ENCODE measurements around the gene MPP7. TPM values are rescaled to one million over a fixed set of nuclear protein-coding genes. Genes with fewer than 3 reads are reported as not detected.
A peak's percentile ranks its signal among the peaks of the same experiment; 100 is the strongest.
"Not testable (repeated sequence)": the region's sequence is repeated elsewhere in the genome, so short reads cannot be mapped to it uniquely, and the experiment has no call there.

MPP7 gene
- total RNA-seq (2014; rRNA removed), result 2.3 and 3.2 TPM in 2 replicates
- 3.1 TPM for polyA plus RNA-seq (2012)

DNA sequence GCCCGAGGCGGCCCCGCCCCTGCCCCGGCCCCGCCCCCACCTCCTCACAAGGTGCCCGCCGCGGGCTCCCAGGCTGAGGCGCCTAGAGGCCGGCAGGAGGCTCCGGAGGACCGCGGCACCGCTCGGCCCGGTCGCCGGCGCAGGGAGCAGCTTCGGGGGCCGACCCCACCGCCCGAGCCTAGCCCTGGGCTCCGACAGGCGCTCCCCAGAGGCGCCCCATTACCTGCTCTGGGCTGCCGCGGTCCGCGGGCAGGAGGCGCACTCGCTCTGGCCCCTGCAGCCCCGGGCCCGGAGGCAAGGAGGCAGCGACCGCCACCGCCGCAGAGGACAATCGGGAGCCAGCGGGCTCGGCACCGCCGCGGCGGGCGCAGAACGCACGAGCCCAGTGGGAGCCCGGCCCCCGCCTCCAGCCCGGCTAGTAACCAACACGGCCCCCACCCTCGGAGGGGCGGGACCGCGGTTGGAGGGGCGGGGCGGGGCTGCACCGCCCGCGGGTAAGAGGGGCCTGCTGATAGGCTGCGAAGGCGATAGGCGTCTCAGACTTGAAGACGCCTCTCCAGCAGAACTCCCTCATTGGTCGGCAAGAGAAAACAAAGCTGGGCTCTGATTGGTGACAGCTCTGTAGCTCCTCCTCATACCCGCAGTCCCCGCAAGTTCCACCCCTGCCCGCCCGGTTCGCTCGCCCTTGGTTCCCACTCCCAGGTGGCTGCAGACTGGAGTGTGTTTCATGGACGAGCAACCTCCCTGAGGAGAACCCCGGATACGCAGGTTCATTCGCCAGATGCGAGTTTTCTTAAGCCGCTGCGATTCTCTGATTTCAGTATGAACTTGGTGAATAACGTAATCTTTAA, at the start of gene MPP7:
TSS of gene MPP7 (minus strand) at position 427 of the 851 bp plus-strand sequence. CDS start 64,460 bp downstream, outside the sequence.
- peak; percentile 96 for DNase-seq (ENCODE audit: low read depth)

- DNase-seq (ENCODE audit: low read depth), result no peak
Measured at GRCh38 chr10:28349892-28350291, 47.0 kb upstream of the MPP7 start.

GRCh38 chr10:28343987-28344895, 41.4 kb upstream of the MPP7 start:
- no peak for DNase-seq (ENCODE audit: low read depth)

GRCh38 chr10:28343252-28343651, 40.4 kb upstream of the MPP7 start:
- DNase-seq (ENCODE audit: low read depth), result no peak

GRCh38 chr10:28341679-28342078, 38.8 kb upstream of the MPP7 start:
- DNase-seq (ENCODE audit: low read depth), result not testable (repeated sequence)

GRCh38 chr10:28332726-28333125, 29.9 kb upstream of the MPP7 start:
- DNase-seq (ENCODE audit: low read depth), result no peak

DNA sequence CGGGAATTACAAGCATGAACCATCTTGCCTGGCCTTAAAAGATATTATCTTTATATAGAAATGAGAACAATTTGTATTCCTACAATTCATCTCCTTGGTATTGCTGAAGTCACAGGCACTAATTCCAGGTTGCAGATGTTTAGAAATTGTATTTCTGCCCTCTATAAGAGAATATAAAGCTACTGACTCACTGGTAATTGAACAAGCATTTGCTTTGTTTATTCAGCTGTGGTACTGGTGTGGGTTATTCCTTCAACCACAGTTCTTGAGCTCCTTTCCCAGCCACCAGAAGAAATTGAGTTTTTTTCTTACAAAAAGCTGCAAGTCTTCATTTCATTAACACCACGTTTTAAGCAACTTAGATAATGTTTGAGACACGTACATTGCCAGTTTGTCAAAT, 29.0 kb upstream of the MPP7 start:
- peak; percentile 97 for DNase-seq (ENCODE audit: low read depth)

DNA sequence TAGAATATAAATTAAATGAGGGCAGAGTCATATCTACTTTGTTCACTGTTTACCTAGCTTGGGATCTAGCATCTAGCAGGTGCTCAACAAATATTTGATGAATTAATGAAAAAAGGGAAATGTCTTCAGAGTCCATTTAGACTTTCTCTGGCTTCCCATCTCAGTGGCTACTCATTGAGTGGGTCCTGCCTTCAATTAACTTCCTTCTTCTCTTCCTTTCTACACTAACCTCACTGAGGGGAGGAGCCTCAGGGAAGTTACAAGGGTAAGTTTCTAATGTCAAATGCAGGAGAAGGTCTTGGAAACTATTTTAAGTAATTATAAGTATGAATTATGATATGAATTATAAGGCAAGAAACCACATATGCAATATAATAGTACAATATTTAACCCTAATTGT, 28.2 kb upstream of the MPP7 start:
- DNase-seq (ENCODE audit: low read depth), result no peak

DNA sequence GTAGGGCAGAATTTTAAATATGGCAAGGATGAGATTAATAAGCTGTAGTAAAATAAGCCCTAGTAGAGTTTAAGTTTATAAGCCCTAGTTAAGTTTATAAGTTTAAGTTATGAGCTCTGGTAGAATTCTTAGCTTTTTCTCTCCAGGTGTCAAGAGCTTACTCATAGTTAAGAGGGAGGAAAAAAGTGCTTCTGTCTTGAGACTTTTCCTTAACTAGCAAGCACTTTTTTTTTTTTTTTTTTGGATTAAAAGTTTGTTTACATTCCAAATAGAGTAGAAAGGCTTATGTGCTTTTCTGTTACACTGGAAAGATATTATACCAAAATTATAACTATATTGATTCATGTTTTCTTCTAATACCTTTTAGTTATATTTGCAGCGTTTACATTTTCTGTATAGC, 25.5 kb upstream of the MPP7 start:
- DNase-seq (ENCODE audit: low read depth), result no peak

- DNase-seq (ENCODE audit: low read depth), result peak; percentile 87
Measured at GRCh38 chr10:28327491-28327880, 24.6 kb upstream of the MPP7 start.

GRCh38 chr10:28326516-28327490, 23.9 kb upstream of the MPP7 start:
- peak; percentile 88 for DNase-seq (ENCODE audit: low read depth)

DNA sequence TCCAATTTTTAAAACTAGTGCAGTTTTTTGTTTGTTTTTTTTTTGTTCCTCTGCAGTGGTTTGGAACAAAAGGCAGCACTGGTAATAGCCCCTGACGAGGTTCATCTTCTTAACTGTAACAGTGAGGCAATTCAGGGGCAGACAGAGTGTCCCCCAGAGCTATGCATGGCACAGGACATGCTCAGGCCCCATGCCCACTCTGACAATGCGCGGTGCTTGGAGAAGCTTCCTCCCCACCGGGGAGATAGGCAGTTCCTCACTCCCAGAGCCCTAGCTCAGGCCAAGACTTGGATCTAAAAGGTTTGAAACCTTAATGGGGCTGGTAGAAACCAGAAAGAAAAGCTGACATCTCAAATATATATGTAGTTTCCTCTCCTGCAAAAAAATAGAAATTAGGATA, 17.9 kb upstream of the MPP7 start:
- no peak for DNase-seq (ENCODE audit: low read depth)

DNA sequence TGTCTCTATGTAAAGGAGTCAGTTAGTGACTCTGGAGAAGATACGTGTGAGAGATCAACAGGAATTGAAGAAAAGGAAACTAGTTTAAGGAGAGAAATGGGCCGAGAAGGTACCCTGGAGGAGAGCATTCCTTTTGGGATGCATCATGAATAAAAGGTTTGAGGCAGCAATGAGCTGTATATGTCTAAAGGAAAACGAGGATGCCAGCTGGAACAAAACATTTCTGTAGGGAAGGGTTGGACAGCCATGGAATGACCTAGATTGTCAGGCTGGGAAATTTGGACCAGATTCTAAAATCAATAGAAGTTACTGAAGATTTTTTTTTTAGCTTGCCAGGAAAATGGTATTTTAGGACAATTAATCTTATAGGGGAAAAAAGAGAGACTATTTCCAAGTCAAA, 17.2 kb upstream of the MPP7 start:
- DNase-seq (ENCODE audit: low read depth), result no peak

GRCh38 chr10:28319061-28319460, 16.2 kb upstream of the MPP7 start:
- not testable (repeated sequence) for DNase-seq (ENCODE audit: low read depth)

GRCh38 chr10:28318626-28319025, 15.8 kb upstream of the MPP7 start:
- DNase-seq (ENCODE audit: low read depth), result no peak

DNA sequence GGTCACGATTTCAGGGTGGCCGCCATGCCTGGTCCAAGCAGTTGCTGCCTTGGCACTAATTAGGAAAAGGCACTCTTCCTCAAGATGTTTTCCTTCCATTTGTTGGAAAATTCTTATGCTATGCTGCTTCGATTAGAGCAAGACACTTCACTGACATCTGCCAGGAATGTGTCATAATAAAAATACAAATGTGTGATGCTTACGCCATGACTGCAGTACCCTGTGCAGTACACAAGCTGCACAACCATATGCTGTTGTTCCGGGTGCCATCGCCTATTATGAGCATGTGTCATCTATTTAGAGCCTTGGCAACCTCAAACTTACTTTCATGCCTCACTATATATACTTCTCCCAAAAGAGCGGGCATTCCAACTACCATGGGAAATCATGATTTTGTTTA, 14.9 kb upstream of the MPP7 start:
- DNase-seq (ENCODE audit: low read depth), result peak; percentile 68

- no peak for DNase-seq (ENCODE audit: low read depth)
Measured at GRCh38 chr10:28316696-28317095, 13.8 kb upstream of the MPP7 start.

DNA sequence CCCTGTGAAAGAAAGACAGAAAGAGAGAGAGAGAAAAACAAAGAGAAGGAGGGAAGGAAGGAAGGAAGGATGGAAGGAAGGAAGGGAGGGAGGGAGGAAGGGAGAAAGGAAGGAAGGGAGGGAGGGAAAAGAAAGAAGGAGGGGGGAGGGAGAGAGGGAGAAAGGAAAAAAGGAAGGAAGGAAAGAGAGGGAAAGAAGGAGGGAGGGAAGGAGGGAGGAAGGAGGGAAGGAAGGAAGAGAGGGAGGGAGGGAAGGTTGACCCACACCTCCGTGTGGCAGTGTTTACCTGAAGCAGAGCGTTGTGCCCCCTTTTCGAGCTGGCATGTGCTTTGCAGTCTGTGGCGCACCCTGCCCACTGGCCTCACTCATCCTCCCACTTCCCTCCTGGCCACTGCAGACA, 12.3 kb upstream of the MPP7 start:
- DNase-seq (ENCODE audit: low read depth), result no peak

DNA sequence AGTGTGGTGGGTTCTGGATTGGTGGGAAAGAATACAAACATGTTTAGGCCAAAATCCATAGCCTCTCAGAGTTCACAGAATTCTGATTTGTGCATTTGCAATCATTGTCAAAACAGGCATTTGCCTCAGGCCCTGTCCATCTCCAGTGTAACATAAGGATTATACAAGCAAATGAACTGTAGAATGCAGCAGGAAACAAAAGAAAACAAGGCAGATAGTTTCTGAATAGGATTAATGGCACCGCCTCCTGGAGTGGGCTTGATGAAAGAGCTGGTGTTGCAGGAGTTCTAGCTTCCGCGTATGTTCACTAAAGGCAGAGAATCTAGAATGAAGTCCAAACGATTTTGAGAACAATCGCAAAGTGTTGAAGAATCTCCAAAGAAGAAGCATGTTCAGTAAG, 11.3 kb upstream of the MPP7 start:
- DNase-seq (ENCODE audit: low read depth), result no peak

- peak; percentile 51 for DNase-seq (ENCODE audit: low read depth)
Measured at GRCh38 chr10:28312572-28312971, 9.7 kb upstream of the MPP7 start.

- no peak for DNase-seq (ENCODE audit: low read depth)
Measured at GRCh38 chr10:28311104-28311503, 8.2 kb upstream of the MPP7 start.
